ENCODE data around the gene IL5RA.

DNA sequence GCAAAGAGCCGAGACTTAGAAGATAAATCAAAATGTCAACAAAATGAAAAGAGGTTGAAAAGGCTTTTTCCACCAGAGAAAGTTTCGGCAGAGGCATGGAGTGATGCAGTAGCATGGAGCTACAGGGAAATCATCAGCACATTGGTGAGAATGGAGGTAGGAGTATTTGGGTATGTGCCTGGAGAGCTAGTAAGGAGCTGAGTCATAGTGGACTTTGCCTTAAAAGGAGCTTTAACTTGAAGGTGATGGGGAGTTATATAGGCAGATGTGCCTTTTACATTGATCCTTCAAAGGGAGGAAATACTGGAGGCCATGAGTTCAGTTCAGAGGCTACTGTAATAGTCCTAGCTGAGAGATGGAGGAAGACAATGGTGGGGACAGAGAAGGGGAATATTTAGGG, 44.3 kb downstream of the IL5RA start:
- TF ChIP-seq TCF7L2 (IDR thresholded peaks at IDR 0.05; ENCODE audit: low read depth, low read length): no peak
- TF ChIP-seq, protein P1, sequence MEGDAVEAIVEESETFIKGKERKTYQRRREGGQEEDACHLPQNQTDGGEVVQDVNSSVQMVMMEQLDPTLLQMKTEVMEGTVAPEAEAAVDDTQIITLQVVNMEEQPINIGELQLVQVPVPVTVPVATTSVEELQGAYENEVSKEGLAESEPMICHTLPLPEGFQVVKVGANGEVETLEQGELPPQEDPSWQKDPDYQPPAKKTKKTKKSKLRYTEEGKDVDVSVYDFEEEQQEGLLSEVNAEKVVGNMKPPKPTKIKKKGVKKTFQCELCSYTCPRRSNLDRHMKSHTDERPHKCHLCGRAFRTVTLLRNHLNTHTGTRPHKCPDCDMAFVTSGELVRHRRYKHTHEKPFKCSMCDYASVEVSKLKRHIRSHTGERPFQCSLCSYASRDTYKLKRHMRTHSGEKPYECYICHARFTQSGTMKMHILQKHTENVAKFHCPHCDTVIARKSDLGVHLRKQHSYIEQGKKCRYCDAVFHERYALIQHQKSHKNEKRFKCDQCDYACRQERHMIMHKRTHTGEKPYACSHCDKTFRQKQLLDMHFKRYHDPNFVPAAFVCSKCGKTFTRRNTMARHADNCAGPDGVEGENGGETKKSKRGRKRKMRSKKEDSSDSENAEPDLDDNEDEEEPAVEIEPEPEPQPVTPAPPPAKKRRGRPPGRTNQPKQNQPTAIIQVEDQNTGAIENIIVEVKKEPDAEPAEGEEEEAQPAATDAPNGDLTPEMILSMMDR (IDR thresholded peaks at IDR 0.05): no peak

Measured in Panc1 (cell line).